HG02970 (cell line): Measurements from ENCODE around the gene MTERF4.

ENCODE experiments used
- ATAC-seq: cut with Tn5 transposase; IDR thresholded peaks from one replicate; pipeline ENCODE4 v1.9.1; 2021; ENCODE audit warnings: mild to moderate bottlenecking, moderate library complexity, moderate number of reproducible peaks; ENCODE audit not compliant: unreplicated experiment, low FRiP score

Gene MTERF4

GRCh38 chr2:241052677-241053360, 49.3 kb downstream of the MTERF4 start:
- ATAC-seq = no peak

- ATAC-seq = no peak
Observed at GRCh38 chr2:241051578-241052487, 50.3 kb downstream of the MTERF4 start.

GRCh38 chr2:241050624-241051577, 51.2 kb downstream of the MTERF4 start:
- no peak for ATAC-seq

- no peak for ATAC-seq
Observed at GRCh38 chr2:241049739-241050623, 52.1 kb downstream of the MTERF4 start.

- no peak for ATAC-seq
Observed at GRCh38 chr2:241048949-241049343, 53.1 kb downstream of the MTERF4 start.

- ATAC-seq = no peak
Observed at GRCh38 chr2:241048149-241048948, 53.7 kb downstream of the MTERF4 start.

- ATAC-seq = no peak
Observed at GRCh38 chr2:241047253-241048010, 54.7 kb downstream of the MTERF4 start.
